ENCODE measurements around the gene IL22.

IL22 gene

DNA sequence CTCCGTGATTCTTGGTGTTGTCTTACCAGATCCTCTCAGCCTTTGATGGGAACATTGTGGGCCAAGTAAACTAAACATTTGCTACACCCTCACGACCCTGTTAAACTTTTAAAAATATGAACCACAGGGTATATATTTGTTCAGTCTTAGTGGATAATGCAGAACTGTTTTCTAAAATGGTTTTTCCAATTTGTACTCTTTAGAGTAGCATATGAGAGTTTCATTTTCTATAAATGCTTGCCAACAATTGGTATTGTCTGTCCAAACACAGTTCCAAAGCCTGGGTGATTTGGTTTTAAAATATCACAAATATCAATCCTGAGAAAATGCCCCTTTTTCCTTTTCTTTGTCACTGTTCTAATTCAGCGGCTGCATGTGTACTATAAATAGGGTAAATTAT, 6.7 kb upstream of the IL22 start:
- 100% methylated on average over 1 of the region's 3 CpGs; no CpG with 5 or more reads in 1 of the 2 donors for WGBS, 2 donors (ENCODE audit: extremely low coverage in 2 of 2, insufficient read length in 2 of 2, insufficient replicate concordance in 1 of 2)
- Histone ChIP-seq H2AK5ac (ENCODE audit: low read depth, low read length) (no peak overlapping the region), H2BK12ac (ENCODE audit: low read length) (no peak overlapping the region), H3K23ac (ENCODE audit: low read depth, low read length, poor library complexity) (no peak overlapping the region), H3K18ac (ENCODE audit: low read length) (no peak overlapping the region), H2BK15ac (ENCODE audit: low read length) (no peak overlapping the region), H3K4me2 (ENCODE audit: insufficient read depth, low read length, poor library complexity, severe bottlenecking) (no peak overlapping the region), H3K4ac (ENCODE audit: low read length) (no peak overlapping the region), H3K79me1 (ENCODE audit: low read depth, low read length) (no peaks in the 10 kb centered on the region), H3K27me3 (ENCODE audit: control insufficient read depth in 3 of 3, insufficient read depth in 3 of 3, low read depth in 1 of 3, low read length in 3 of 3) (peaks cover 0 to 5% (median 0%) of the 10 kb centered on the region in 3 experiments), H3K27ac (replicated peaks; ENCODE audit: low read length) (no peak overlapping the region), H3K36me3 (replicated peaks in 1 of 2; ENCODE audit: control insufficient read depth in 2 of 2, insufficient read depth in 2 of 2, low read length in 2 of 2) (no peaks in the 10 kb centered on the region), H3K9ac (ENCODE audit: low read depth, low read length, poor library complexity) (no peak overlapping the region), H2BK120ac (ENCODE audit: low read depth, low read length) (no peak overlapping the region), H2AFZ (ENCODE audit: low read length) (no peak overlapping the region), H2BK5ac (ENCODE audit: low read length) (no peak overlapping the region), H3K14ac (ENCODE audit: low read length) (no peak overlapping the region), H3K4me3 (ENCODE audit: low read length in 2 of 2) (no peak overlapping the region), H4K91ac (ENCODE audit: low read depth, low read length, poor library complexity) (no peak overlapping the region), H3K4me1 (ENCODE audit: control insufficient read depth in 2 of 2, insufficient read depth in 1 of 2, low read depth in 1 of 2, low read length in 2 of 2) (peaks cover 0 to 1% of the 10 kb centered on the region in 2 donors), H4K8ac (ENCODE audit: low read depth, low read length) (no peak overlapping the region), H3K9me3 (replicated peaks in 1 of 2; ENCODE audit: control insufficient read depth in 2 of 2, insufficient read depth in 1 of 2, low read depth in 1 of 2, low read length in 2 of 2) (no peaks in the 10 kb centered on the region)
- no peak for DNase-seq (ENCODE audit: low spot score)

GRCh38 chr12:68259318-68259940, 6.0 kb upstream of the IL22 start:
- H3K4me3 ChIP-seq (ENCODE audit: low read length in 2 of 2): no peak overlapping the region
- H4K8ac ChIP-seq (ENCODE audit: low read depth, low read length): no peak overlapping the region
- peaks cover 0 to 1% of the 10 kb centered on the region in 2 donors for H3K4me1 ChIP-seq (ENCODE audit: control insufficient read depth in 2 of 2, insufficient read depth in 1 of 2, low read depth in 1 of 2, low read length in 2 of 2)
- no peaks in the 10 kb centered on the region for H3K36me3 ChIP-seq (replicated peaks in 1 of 2; ENCODE audit: control insufficient read depth in 2 of 2, insufficient read depth in 2 of 2, low read length in 2 of 2)
- no peak for DNase-seq (ENCODE audit: low spot score)
- WGBS, 2 donors (ENCODE audit: extremely low coverage in 2 of 2, insufficient read length in 2 of 2, insufficient replicate concordance in 1 of 2): no CpG with 5 or more reads among the region's 3 CpGs
- no peak overlapping the region for H2BK120ac ChIP-seq (ENCODE audit: low read depth, low read length)
- H2BK5ac ChIP-seq (ENCODE audit: low read length): no peak overlapping the region
- H2AK5ac ChIP-seq (ENCODE audit: low read depth, low read length): no peak overlapping the region
- H3K9me3 ChIP-seq (replicated peaks in 1 of 2; ENCODE audit: control insufficient read depth in 2 of 2, insufficient read depth in 1 of 2, low read depth in 1 of 2, low read length in 2 of 2): no peaks in the 10 kb centered on the region
- no peaks in the 10 kb centered on the region for H3K79me1 ChIP-seq (ENCODE audit: low read depth, low read length)
- H2BK12ac ChIP-seq (ENCODE audit: low read length): no peak overlapping the region
- no peak overlapping the region for H3K14ac ChIP-seq (ENCODE audit: low read length)
- H3K27ac ChIP-seq (replicated peaks; ENCODE audit: low read length): no peak overlapping the region
- no peak overlapping the region for H2AFZ ChIP-seq (ENCODE audit: low read length)
- H2BK15ac ChIP-seq (ENCODE audit: low read length): no peak overlapping the region
- H3K23ac ChIP-seq (ENCODE audit: low read depth, low read length, poor library complexity): no peak overlapping the region
- no peak overlapping the region for H3K4ac ChIP-seq (ENCODE audit: low read length)
- no peak overlapping the region for H4K91ac ChIP-seq (ENCODE audit: low read depth, low read length, poor library complexity)
- H3K27me3 ChIP-seq (ENCODE audit: control insufficient read depth in 3 of 3, insufficient read depth in 3 of 3, low read depth in 1 of 3, low read length in 3 of 3): peaks cover 0 to 3% (median 0%) of the 10 kb centered on the region in 3 experiments
- H3K4me2 ChIP-seq (ENCODE audit: insufficient read depth, low read length, poor library complexity, severe bottlenecking): no peak overlapping the region
- H3K9ac ChIP-seq (ENCODE audit: low read depth, low read length, poor library complexity): no peak overlapping the region
- no peak overlapping the region for H3K18ac ChIP-seq (ENCODE audit: low read length)

GRCh38 chr12:68252077-68252476, 1.3 kb downstream of the IL22 start:
- no peak overlapping the region for H4K8ac ChIP-seq (ENCODE audit: low read depth, low read length)
- no peak overlapping the region for H3K27ac ChIP-seq (replicated peaks; ENCODE audit: low read length)
- H3K9ac ChIP-seq (ENCODE audit: low read depth, low read length, poor library complexity): no peak overlapping the region
- no peak overlapping the region for H3K14ac ChIP-seq (ENCODE audit: low read length)
- H3K9me3 ChIP-seq (replicated peaks in 1 of 2; ENCODE audit: control insufficient read depth in 2 of 2, insufficient read depth in 1 of 2, low read depth in 1 of 2, low read length in 2 of 2): peaks cover 0 to 2% of the 10 kb centered on the region in 2 donors
- H2AFZ ChIP-seq (ENCODE audit: low read length): no peak overlapping the region
- H3K23ac ChIP-seq (ENCODE audit: low read depth, low read length, poor library complexity): peak overlapping the region; percentile 19
- peaks cover 1 to 2% of the 10 kb centered on the region in 2 donors for H3K4me1 ChIP-seq (ENCODE audit: control insufficient read depth in 2 of 2, insufficient read depth in 1 of 2, low read depth in 1 of 2, low read length in 2 of 2)
- H2BK12ac ChIP-seq (ENCODE audit: low read length): no peak overlapping the region
- H3K79me1 ChIP-seq (ENCODE audit: low read depth, low read length): no peaks in the 10 kb centered on the region
- H4K91ac ChIP-seq (ENCODE audit: low read depth, low read length, poor library complexity): no peak overlapping the region
- no peak overlapping the region for H2BK5ac ChIP-seq (ENCODE audit: low read length)
- no peaks in the 10 kb centered on the region for H3K36me3 ChIP-seq (replicated peaks in 1 of 2; ENCODE audit: control insufficient read depth in 2 of 2, insufficient read depth in 2 of 2, low read length in 2 of 2)
- no peak overlapping the region for H2BK15ac ChIP-seq (ENCODE audit: low read length)
- no peak for DNase-seq (ENCODE audit: low spot score)
- H3K4ac ChIP-seq (ENCODE audit: low read length): no peak overlapping the region
- no peak overlapping the region for H3K18ac ChIP-seq (ENCODE audit: low read length)
- H3K4me2 ChIP-seq (ENCODE audit: insufficient read depth, low read length, poor library complexity, severe bottlenecking): no peak overlapping the region
- H2AK5ac ChIP-seq (ENCODE audit: low read depth, low read length): no peak overlapping the region
- H3K27me3 ChIP-seq (ENCODE audit: control insufficient read depth in 3 of 3, insufficient read depth in 3 of 3, low read depth in 1 of 3, low read length in 3 of 3): peaks cover 0 to 1% (median 0%) of the 10 kb centered on the region in 3 experiments
- no CpG with 5 or more reads among the region's 5 CpGs for WGBS, 2 donors (ENCODE audit: extremely low coverage in 2 of 2, insufficient read length in 2 of 2, insufficient replicate concordance in 1 of 2)
- no peak overlapping the region for H3K4me3 ChIP-seq (ENCODE audit: low read length in 2 of 2)
- no peak overlapping the region for H2BK120ac ChIP-seq (ENCODE audit: low read depth, low read length)

GRCh38 chr12:68250454-68250853, 3.0 kb downstream of the IL22 start:
- H2BK12ac ChIP-seq (ENCODE audit: low read length): no peak overlapping the region
- H4K8ac ChIP-seq (ENCODE audit: low read depth, low read length): no peak overlapping the region
- H3K14ac ChIP-seq (ENCODE audit: low read length): no peak overlapping the region
- peaks cover 0 to 6% of the 10 kb centered on the region in 2 donors for H3K9me3 ChIP-seq (replicated peaks in 1 of 2; ENCODE audit: control insufficient read depth in 2 of 2, insufficient read depth in 1 of 2, low read depth in 1 of 2, low read length in 2 of 2)
- peaks cover 0 to 1% (median 0%) of the 10 kb centered on the region in 3 experiments for H3K27me3 ChIP-seq (ENCODE audit: control insufficient read depth in 3 of 3, insufficient read depth in 3 of 3, low read depth in 1 of 3, low read length in 3 of 3)
- H2BK5ac ChIP-seq (ENCODE audit: low read length): no peak overlapping the region
- H3K4me2 ChIP-seq (ENCODE audit: insufficient read depth, low read length, poor library complexity, severe bottlenecking): no peak overlapping the region
- H2BK120ac ChIP-seq (ENCODE audit: low read depth, low read length): no peak overlapping the region
- no peak overlapping the region for H3K18ac ChIP-seq (ENCODE audit: low read length)
- no peak overlapping the region for H2BK15ac ChIP-seq (ENCODE audit: low read length)
- no peak overlapping the region for H3K23ac ChIP-seq (ENCODE audit: low read depth, low read length, poor library complexity)
- H3K36me3 ChIP-seq (replicated peaks in 1 of 2; ENCODE audit: control insufficient read depth in 2 of 2, insufficient read depth in 2 of 2, low read length in 2 of 2): no peaks in the 10 kb centered on the region
- no peak overlapping the region for H3K27ac ChIP-seq (replicated peaks; ENCODE audit: low read length)
- H2AFZ ChIP-seq (ENCODE audit: low read length): no peak overlapping the region
- H4K91ac ChIP-seq (ENCODE audit: low read depth, low read length, poor library complexity): no peak overlapping the region
- no peak overlapping the region for H3K4ac ChIP-seq (ENCODE audit: low read length)
- no peak overlapping the region for H3K4me3 ChIP-seq (ENCODE audit: low read length in 2 of 2)
- H3K4me1 ChIP-seq (ENCODE audit: control insufficient read depth in 2 of 2, insufficient read depth in 1 of 2, low read depth in 1 of 2, low read length in 2 of 2): peaks cover 3 to 8% of the 10 kb centered on the region in 2 donors
- peak; percentile 24 for DNase-seq (ENCODE audit: low spot score)
- no peak overlapping the region for H3K9ac ChIP-seq (ENCODE audit: low read depth, low read length, poor library complexity)
- WGBS, 2 donors (ENCODE audit: extremely low coverage in 2 of 2, insufficient read length in 2 of 2, insufficient replicate concordance in 1 of 2): no CpG with 5 or more reads among the region's 3 CpGs
- H3K79me1 ChIP-seq (ENCODE audit: low read depth, low read length): no peaks in the 10 kb centered on the region
- H2AK5ac ChIP-seq (ENCODE audit: low read depth, low read length): no peak overlapping the region

Measured in neuronal stem cell (in vitro differentiated cells).